NCI-H2081 (cell line): ENCODE results near the gene MDGA2.
"Not testable (repeated sequence)": the region's sequence is repeated elsewhere in the genome, so short reads cannot be mapped to it uniquely, and the experiment has no call there.

Experiments used
- DNase-seq, 2 experiments: peaks; one replicate each; lab custom pipeline; 2025; lab: John Stamatoyannopoulos, UW

MDGA2 gene

DNA sequence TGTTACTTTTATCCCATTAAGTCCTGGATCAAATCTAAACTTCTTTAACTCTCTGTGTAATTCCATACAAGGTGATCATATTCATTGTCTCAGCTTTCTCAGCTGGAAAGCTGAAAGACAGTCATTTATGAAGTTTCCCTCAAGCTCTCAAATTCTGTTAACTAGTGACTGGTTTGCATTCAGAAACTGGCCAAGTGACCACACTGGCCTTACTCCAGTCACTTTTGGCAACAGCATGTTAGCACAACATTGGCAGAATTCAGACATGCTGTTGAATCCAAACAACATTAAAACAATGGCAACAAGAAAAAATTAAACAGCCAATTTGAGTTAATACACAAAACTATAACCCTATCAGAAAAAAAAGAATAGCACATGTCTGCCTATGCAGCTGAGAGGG lies 343.3 kb downstream of the MDGA2 start:
- no peak for DNase-seq

- no peak for DNase-seq
Observed at GRCh38 chr14:47328376-47328775, 347.0 kb downstream of the MDGA2 start.

DNA sequence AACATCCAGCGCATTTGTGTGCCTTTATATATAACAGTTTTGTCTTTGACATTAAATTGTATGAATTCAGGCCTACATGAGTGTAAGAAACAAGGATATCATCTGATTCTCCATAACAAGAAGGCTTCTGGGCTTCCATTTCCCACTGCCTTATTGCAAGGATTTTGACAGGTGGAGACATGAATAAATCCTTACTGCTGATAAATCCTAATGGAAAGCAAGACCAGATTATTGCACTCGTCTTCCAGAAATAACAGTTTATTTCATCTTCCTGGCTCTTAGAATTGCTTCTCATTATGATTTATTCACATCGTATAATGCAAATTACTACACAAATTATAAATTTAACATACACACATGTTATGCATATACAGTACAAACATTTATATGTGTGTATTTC lies 348.1 kb downstream of the MDGA2 start:
- no peak for DNase-seq

DNA sequence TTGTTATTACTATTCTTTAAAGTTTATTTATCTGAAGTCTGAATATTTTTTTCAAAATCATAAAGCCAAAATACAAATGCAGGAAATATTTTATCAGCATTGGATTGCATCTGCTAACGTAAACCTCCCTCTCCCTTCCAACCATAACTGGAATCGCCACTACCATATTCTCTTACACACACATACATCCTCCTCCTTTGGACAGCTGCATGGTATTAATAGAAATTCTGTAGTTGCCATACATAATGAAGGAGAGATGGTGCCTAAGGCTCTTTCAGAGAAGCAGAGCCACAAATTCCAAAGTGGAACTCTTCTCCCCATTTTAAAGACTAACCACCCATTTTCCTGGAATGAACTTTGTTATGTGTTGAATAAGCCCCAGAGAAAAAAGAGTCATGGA lies 352.7 kb downstream of the MDGA2 start:
- DNase-seq: no peak

DNA sequence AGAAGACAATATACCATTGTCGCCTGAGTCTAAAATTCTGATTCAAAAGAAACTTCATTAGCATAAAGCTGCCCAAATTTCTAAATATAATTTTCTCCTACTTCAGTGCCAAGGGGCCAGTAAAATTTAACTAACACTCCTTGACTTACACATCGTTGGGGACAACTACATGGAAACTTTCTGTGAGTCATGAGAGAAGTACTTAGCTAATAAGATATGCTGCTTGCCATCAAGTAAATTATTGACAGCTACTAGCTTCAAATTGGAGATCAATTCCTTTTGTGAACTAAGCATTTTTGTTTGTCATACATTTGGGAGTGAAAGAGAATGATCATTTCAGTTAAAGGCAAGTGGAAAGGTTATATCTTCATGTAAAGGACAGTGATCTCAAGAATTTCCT lies 373.3 kb downstream of the MDGA2 start:
- DNase-seq: no peak

DNA sequence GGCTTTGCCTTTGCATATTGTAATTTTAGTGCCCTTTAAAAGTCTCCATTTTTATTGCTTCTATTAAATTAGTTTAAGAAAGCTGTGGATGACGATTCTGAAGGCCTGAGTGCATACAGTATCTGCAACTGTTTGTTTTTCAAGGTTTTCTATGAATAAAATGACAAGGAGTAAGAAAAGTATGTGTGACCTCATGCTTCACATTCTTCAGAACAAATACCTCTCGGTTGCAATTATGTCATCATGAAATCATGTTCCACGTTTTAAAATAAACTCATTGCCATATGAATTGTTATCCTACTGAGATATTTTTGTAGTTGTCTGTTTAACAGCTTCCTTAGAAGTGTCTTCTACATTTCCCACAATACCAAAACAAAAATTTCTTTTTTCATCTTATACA lies 374.6 kb downstream of the MDGA2 start:
- DNase-seq: no peak

GRCh38 chr14:47297374-47297773 lies 378.0 kb downstream of the MDGA2 start:
- DNase-seq: no peak

GRCh38 chr14:47284283-47284682 lies 391.1 kb downstream of the MDGA2 start:
- no peak for DNase-seq

DNA sequence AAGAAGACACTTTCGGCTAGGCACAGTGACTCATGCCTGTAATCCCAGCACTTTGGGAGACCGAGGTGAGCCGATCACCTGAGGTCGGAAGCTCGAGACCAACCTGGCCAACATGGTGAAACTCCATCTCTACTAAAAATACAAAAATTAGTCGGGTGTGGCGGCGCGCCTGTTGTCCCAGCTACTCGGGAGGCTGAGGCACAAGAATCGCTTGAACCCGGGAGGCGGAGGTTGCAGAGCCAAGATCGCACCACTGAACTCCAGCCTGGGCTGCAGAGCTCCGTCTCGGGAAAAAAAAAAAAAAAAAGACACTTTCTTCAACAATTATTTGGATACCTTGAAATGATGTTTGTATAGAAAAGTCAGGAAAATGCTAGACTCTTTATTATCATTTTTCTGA lies 393.6 kb downstream of the MDGA2 start:
- not testable (repeated sequence) for DNase-seq

DNA sequence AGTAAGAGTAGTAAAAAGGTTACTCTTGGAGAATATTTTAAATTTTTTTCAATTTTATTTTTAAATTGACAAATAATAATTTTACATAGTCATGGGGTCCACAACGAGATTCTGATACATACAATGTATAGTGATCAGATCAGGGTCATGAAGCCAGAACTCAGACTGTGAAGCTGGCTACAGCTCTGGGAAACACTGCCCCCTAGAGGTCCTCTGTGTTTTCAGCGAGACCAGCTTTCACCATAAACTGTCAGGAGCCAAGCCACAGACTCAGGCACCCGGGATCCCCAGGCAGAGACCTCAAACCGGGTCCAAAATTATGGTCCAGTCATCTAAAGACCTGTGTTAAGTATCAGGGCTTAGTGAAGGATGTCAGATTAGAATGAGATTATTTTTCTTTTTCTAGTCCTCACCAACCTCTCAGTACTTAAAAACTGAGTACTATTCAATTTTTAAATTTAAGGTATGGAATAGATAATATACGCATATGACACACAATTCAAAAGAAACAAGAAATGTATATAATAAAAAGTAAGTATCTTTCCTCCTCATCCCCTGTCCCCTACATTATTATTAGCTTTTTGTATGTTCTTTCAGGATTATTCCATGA lies 397.1 kb downstream of the MDGA2 start:
- peak; percentile 61 to 66 for DNase-seq

DNA sequence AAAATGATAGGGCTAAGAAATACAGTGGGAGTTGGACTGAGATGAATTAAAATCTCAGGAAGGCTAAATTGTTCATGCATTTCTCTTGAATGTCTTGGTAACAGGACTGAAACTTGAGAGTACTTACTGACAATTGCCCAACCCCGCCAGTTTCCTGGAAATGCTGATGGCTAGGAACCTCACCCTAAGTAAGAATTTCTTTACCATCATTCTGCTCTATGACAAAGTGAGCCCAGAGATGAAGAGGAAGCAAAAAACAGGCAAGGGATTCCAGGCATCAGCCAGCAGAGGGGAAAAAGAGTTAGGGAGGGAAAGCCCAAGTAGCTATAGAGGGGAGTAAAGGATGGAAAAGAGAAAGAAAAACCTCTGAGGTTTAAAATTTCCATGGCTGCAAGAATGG lies 397.7 kb downstream of the MDGA2 start:
- no peak for DNase-seq

GRCh38 chr14:47276931-47277330 lies 398.5 kb downstream of the MDGA2 start:
- DNase-seq: no peak

- DNase-seq: no peak
Observed at GRCh38 chr14:47273939-47274338, 401.5 kb downstream of the MDGA2 start.

DNA sequence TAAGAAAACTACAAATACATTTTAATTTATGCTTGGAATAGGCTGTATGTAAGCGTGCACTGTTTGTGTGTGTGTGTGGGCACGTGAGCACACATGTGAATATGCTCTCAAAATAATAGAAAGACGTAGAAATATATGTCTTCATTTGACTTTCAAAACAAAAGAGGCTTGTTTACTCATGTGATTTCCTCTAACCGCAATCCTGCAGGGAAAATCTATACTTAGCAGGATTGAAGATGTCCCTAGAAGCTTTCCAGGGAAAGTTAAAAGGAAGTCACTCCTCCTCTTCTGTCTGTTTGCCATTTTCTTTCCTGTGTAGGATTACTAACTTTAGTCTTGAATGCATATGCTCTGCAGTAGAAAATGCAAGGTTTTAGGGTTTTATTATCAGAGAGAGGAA lies 404.7 kb downstream of the MDGA2 start:
- DNase-seq: no peak

DNA sequence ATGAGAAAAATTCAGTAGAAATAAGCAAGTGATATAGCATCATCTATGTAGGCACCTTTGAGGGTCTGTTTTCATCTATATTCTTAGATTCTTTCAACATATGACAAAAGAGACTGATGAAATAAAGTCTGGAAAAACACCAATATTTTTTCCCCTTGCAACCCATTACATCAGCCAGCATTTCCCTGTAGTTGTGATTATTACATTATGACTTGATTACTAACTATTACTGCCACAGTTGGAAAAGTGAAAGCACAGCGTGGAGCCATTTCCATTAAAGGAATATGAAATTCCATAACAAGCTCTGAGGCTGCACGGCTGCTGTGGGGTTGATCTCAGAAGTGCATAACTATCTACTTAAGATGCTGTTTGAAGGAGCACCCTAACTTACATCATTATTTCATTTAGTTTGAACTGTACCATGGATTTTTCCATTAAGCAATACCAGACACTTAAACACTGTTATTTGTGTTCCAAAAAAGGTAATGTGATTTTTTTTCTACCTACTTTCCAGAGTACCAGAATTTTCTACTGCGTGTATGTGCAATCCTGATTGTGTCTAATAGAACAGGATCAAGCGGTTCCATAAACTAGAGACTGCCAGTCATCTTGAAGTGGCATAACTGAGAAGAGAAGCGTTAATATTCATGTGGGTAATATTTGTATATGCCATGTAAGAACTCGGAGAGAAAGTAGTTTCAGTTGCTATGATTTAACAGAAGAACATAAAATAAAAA lies 405.5 kb downstream of the MDGA2 start:
- DNase-seq: no peak

DNA sequence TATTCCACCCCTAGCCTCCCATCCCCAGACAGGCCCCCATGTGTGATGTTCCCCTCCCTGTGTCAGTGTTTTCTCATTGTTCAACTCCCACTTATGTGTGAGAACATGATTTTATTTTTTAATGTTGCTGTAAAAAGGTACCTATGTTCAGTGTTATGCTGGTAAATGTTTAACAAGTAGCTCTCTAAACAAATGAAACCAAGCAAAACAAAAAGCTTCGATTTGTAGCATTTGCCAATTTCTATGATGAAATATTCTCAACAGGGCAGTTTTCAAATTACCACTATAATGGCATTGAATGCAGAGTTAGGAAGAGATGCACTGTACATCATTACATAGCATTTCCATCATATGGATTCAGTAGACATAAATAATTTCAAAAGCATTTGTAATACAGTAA lies 410.6 kb downstream of the MDGA2 start:
- no peak for DNase-seq

- no peak for DNase-seq
Observed at GRCh38 chr14:47262801-47263200, 412.6 kb downstream of the MDGA2 start.

DNA sequence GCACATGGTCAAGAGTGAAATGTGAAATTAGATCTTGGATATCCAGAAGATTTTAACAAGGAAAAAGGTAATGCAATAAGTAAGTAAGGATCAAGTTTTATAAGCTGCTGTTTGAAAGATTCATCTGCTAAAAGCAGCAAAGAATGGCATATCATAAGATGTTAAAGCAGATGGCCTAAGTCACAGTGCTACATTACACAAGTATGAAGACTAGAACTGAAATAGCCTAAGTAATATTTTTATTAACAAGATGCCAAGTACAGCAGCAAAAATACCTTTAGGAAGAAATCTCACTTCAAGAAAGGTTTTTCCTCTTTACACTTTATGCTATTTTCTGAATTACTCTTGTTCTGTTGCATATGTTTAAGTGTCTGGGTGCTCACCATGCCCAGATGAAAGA lies 414.1 kb downstream of the MDGA2 start:
- DNase-seq: no peak

GRCh38 chr14:47259796-47260195 lies 415.6 kb downstream of the MDGA2 start:
- DNase-seq: no peak

- no peak for DNase-seq
Observed at GRCh38 chr14:47257013-47257412, 418.4 kb downstream of the MDGA2 start.

DNA sequence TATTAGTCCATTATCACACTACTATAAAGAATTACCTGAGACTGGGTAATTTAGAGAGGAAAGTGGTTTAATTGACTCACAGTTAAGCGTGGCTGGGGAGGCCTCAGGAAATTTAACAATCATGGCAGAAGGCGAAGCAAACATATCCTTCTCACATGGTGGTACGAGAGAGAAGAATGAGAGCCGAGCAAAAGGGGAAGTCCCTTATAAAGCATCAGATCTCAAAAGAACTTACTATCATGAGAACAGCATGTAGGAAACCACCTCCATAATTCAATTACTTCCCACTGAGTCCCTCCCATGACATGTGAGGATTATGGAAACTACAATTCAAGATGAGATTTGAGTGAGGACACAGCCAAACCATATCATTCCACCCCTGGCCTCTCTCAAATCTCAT lies 422.6 kb downstream of the MDGA2 start:
- DNase-seq: no peak

DNA sequence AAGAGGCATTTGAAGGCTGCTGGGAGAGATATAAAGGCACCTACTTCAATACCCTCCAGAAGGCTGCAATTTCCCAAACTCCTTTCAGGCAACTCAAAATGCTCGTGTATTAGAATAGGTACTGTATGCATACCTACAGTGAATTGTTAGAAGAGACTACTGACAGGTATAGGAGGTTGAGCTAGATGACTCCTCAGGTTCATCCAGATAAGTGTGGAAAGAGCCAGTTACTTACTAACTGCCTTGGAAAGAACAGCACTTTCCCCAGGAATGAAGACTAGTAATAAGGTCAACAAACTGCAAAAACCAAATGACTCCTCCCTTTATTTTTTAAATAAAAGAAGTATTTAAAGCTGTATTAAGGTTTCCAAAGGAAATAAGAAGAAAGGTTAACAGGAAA lies 429.0 kb downstream of the MDGA2 start:
- DNase-seq: no peak

DNA sequence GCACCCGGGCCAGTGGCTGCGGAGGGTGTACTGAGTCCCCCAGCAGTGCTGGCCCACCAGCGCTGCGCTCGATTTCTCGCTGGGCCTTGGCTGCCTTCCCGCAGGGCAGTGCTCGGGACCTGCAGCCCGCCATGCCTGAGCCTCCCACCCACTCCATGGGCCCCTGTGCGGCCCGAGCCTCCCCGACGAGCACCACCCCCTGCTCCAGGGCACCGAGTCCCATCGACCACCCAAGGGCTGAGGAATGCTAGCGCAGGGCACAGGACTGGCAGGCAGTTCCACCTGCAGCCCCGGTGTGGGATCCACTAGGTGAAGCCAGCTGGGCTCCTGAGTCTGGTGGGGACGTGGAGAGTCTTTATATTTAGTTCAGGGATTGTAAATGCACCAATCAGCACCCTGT lies 432.8 kb downstream of the MDGA2 start:
- not testable (repeated sequence) for DNase-seq
